Stimulated activated CD4-positive, alpha-beta T cell treated with anti-CD3 and anti-CD28 coated beads, TNF-alpha, amount 100 ng/mL, for 4 hours (primary cell): ENCODE results near the gene RTKN.
"Not testable (repeated sequence)": the region's sequence is repeated elsewhere in the genome, so short reads cannot be mapped to it uniquely, and the experiment has no call there.

ENCODE experiments used
- DNase-seq, 3 experiments: peaks; one replicate each; pipeline ENCODE4 v3.0.0-alpha.2; 2020; ENCODE audit warnings: low read depth in 3 of 3

Gene RTKN

GRCh38 chr2:74441690-74442482, at the start of gene RTKN:
TSS of gene RTKN (minus strand) at chr2:74441937. CDS start at chr2:74441816, 121 bp downstream.
- no peak for DNase-seq

- no peak for DNase-seq
These were observed 48.2 kb upstream of the RTKN start for GRCh38 chr2:74489906-74490305.

- DNase-seq, result no peak
These were observed 47.1 kb upstream of the RTKN start for GRCh38 chr2:74488643-74489481.

- DNase-seq, result no peak
These were observed 44.4 kb upstream of the RTKN start for GRCh38 chr2:74486141-74486540.

- not testable (repeated sequence) for DNase-seq
These were observed 42.0 kb upstream of the RTKN start for GRCh38 chr2:74483675-74484164.

DNA sequence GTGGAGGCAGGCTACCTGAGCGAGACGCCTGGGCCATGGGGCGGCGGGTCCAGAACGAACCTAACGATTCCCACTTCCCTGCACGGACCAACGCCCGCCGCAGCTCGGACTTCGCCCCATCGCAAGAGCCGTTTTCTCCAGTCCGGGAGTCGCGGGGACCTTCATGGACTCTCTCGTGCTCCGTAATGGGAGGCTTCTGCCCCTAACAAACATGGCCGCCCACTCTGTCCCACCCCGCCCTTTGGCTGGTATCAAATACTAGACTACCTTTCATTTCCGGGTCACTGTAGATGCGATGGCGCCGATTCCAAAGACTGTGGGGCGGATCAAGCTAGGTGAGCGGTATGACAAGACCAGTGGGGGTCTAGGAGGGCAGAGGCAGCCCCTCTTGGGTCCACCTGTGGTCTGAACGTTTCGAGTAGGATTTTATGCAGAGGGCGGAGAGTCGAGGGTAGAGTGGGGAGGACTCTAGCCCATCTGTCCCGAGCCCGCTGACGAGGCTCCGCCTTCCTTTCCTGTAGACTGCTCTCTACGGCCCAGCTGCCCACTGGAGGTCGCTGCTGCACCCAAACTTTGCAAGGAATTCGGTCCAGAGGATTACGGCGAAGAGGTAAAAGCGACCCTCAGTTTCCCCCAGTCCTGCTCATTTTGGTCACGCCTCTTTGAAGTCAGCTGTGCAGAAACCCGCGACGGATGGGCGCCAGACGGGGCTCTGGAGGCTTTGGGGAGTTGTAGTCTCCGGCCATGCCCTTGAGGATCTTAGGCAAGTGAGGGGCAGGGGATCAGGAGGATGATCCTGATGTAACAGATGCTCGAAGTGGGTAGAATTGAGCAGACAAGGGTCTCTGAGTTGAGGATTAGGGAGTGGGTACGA, 41.3 kb upstream of the RTKN start, which contains the start of the genes CCDC142 and TTC31:
TSS of gene CCDC142 (minus strand) at position 198 of the 874 bp plus-strand sequence. CDS start at position 37, 161 bp downstream.
TSS of gene TTC31 (plus strand) at position 281 of the 874 bp plus-strand sequence. CDS start at position 296, 15 bp downstream.
- DNase-seq, result peak; percentile 84 to 89 (median 86)

DNA sequence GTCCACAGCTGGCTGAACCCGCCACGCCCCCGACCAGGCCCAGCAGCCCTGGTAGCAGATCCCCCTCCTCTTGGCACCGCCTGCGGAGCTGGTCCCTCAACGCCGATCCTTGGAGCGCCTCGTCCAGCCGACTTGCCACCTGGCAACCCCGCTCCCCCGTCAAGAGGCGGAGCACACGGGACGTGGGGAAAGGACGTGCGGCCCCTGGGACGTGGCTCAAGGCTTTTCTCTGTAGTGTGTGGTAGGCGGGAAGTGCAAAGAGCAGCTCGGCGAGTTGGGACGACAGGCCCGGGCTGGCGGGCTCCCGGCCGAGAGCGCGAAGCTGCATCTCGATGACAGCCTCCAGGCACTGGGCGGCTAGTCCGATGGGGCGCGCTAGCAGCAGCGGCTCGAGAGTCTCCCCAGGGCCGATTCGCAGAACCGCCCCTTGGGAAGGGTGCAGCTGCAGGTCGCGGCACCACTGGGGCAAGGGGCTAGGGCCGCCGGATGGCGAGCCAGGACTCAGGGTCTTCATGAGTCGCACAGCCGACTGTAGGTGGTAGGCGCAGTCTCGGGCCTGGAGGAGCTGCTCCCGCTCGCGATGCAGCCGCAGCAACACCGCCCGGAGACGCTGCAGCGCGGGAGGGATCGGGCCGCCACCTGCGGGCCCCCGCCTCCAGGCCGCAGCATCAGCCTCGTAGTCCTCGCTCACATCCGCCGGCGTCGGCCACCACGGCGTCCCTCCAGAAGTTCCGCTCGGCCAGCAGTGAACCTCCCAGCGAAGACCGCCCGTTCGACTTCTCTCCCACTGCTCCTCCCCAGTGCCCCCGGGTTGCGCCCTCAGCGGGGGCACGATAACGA, 40.4 kb upstream of the RTKN start:
- peak in 1 of 3 experiments; percentile 50 for DNase-seq

DNA sequence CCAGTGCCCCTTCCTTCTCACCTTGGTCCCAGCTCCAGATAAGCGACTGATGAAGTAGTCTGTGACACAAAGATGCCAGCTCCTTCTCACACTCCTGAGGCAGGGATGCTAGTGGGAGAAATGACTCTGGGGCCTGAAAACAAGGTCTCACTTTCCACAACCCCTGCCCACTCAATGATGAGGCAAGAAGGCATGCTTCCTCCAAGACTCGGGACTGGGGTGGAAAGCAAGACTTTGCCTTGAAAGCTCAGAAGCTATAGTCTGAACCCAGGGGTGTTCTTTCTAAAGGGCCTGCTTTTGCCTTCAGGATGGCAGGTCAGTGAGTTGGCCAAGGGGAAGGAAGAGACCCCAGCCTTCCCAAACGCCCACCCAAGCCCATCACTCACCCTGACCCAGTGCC, 39.7 kb upstream of the RTKN start:
- DNase-seq, result no peak

DNA sequence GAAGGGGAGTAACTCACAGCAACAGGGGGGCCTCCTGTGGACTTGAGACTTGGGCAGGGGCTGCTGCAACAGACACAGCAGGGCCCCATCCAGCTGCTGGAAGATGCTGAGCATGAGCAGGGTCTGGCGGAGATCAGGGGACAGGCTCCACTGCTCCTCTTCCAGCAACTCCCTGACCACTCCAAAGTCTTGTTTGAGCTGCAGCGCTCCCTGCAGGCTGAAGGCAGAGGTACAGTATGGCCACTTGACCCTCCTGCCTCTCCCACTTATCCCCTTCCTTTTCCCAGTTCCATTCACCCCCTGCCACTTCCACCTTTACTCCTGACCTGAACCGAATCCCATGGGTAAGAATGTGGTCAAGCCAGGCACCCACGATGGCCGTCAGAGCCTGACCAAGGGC, 33.2 kb upstream of the RTKN start:
- DNase-seq, result no peak

DNA sequence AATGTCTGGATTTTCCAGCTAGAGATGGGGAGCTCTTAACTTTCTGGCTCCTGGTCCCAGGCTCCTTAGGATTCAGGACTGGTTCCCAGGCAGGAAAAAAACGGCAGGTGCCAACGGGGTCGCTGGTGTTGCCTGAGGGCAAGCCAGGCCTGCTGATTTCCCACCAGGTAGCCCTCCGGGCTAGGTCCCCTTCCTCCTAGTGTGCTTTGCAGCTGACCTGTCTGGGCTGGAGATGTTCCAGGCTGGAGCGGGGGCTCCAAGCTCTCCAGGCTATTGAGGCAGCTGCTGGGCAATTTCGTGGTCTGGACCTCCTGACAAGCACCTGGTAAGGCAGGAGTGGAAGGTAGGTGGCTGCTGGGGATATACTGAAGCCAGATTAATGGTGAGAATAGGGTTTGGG, 32.7 kb upstream of the RTKN start:
- DNase-seq, result no peak

DNA sequence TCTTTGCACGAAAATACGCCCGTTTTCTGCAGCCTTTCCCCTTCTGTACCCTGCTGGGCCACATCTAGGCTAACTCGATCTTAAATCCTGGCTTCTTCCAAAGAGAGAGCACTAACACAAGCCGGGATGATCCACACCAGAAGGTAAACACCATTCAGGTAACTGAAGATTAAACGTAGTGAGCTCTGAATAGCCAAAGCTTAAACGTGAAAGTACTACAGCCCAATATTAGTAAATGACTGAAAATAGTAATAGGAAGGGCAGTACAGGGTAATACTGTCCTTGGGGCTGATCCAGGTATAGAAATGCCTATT, 31.2 kb upstream of the RTKN start:
- DNase-seq, result no peak

GRCh38 chr2:74472086-74472944, 30.6 kb upstream of the RTKN start, which contains the start of gene MRPL53:
TSS of gene MRPL53 (minus strand) at chr2:74472680. CDS start at chr2:74472660, 20 bp downstream.
- DNase-seq, result peak; percentile 88 to 98 (median 92)

- no peak for DNase-seq
These were observed 29.8 kb upstream of the RTKN start for GRCh38 chr2:74471332-74472065.

GRCh38 chr2:74470742-74471141, 29.0 kb upstream of the RTKN start:
- DNase-seq, result not testable (repeated sequence)

DNA sequence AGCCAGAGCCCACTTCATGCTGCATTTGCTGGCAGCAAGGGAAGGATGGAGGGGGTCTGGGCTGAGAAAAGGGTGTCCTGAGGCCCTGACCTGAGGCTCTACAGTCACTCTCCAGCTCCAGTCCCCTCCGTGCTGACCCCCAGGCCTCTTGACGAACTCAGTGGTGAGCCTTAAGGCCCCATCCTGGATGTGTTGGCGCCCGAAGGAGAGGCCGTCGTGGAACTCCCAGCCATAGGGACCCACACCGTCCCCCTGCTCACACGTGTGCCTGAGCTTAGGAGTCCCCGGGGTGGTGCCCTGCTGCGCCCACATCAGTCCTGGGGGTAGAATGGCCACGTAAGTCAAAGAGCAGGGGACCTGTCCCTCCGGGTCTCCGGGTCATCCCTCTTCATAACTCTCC, 22.7 kb upstream of the RTKN start:
- DNase-seq, result no peak

DNA sequence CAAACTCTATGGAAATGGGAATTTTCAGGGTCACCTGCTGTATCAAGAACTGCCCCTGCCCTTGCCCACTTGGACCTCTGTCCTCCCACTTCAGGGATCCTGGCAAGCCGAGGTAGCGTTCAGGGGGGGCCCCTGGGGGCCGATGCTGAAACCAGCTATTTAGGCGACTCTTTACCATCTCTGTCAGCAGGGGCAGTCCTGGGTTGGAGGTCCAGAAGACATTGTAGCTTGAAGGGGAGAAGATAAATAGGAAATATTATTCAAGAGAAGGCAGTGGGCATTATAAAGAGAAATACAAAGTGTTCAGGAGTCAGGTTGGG, 21.0 kb upstream of the RTKN start:
- DNase-seq, result no peak

DNA sequence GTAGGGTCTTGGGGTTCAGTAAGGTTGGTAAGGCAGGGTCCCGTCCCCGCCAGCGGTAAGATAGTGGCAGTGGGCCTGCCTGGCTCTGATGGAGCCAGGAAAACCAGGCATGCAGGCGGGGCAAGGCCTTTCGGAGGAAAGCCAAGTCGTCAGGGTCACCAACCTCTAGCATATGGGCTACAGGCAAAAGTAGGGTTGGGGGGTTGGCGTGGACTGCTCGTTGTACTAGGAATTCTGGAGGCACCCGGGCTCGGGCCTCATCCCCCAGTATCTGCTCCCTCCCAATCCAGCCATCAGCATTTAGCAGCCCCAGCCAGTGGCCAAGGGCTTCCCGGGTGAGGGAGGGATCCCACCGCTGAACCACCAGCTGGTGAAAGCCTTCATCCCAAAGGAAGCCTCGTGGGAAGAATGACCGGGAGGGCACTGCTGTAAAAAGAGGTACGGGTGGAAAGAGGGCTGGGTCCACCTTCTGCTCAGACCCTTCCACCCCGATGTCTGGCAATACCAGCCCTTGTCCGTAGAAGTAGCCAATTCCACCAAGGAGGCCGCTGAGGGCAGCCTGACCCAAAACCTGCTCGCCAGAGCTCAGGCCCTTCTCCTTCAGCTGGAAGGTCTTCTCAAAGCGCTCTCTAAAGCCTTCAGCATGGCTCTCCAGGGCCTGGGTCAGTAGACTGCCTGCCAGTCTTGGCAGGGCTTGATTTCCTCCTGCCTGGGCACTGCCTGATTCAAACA, 20.5 kb upstream of the RTKN start:
- DNase-seq, result no peak
